ENCODE data around the gene AHI1.

Gene AHI1

GRCh38 chr6:135481783-135482369 lies 15.7 kb downstream of the AHI1 start:
- DNase-seq (ENCODE audit: low spot score): no peak
- TF ChIP-seq, protein P1, sequence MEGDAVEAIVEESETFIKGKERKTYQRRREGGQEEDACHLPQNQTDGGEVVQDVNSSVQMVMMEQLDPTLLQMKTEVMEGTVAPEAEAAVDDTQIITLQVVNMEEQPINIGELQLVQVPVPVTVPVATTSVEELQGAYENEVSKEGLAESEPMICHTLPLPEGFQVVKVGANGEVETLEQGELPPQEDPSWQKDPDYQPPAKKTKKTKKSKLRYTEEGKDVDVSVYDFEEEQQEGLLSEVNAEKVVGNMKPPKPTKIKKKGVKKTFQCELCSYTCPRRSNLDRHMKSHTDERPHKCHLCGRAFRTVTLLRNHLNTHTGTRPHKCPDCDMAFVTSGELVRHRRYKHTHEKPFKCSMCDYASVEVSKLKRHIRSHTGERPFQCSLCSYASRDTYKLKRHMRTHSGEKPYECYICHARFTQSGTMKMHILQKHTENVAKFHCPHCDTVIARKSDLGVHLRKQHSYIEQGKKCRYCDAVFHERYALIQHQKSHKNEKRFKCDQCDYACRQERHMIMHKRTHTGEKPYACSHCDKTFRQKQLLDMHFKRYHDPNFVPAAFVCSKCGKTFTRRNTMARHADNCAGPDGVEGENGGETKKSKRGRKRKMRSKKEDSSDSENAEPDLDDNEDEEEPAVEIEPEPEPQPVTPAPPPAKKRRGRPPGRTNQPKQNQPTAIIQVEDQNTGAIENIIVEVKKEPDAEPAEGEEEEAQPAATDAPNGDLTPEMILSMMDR (IDR thresholded peaks at IDR 0.05; ENCODE audit: borderline replicate concordance, control extremely low read depth, extremely low read depth, insufficient read depth, missing control alignments): no peak
- in situ Hi-C loops (cut with MboI; ENCODE audit: low sequenced_read_pairs, unreplicated experiment): no loop called here

DNA sequence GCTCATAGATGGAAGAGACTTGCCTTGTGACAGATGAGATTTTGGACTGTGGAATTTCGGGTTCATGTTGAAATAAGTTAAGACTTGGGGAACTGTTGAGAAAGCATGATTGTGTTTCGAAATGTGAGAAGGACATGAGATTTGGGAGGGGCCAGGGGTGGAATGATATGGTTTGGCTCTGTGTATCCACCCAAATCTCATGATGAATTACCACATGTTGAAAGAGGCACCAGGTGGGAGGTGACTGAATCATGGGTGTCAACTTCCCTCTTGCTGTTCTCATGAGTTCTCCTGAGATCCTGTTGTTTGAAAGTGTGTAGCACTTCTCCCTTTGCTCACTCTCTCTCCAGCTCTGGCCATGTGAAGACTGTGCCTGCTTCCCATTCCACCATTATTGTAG lies 17.9 kb downstream of the AHI1 start:
- in situ Hi-C loops (cut with MboI; ENCODE audit: low sequenced_read_pairs, unreplicated experiment): no loop called here
- no peak for DNase-seq (ENCODE audit: low spot score)
- TF ChIP-seq, protein P1 (IDR thresholded peaks at IDR 0.05; ENCODE audit: borderline replicate concordance, control extremely low read depth, extremely low read depth, insufficient read depth, missing control alignments): no peak

DNA sequence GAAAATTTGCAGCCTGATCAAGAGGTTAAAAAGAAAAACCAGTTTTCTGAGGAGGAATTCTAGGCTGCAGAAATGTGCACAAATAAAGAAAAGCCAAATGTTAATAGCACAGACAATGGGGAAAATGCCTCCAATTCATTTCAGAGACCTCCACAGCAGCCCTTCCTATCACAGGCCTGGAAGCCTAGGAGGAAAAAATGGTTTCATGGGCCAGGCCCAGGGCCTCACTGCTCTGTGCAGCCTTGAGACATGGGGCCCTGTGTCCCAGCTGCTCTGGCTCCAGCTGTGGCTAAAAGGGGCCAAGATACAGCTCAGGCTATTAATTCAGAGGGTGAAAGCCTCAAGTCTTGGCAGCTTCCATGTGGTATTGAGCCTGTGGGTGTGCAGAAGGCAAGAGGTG lies 18.9 kb downstream of the AHI1 start:
- in situ Hi-C loops (cut with MboI; ENCODE audit: low sequenced_read_pairs, unreplicated experiment): no loop called here
- TF ChIP-seq, protein P1 (IDR thresholded peaks at IDR 0.05; ENCODE audit: borderline replicate concordance, control extremely low read depth, extremely low read depth, insufficient read depth, missing control alignments): no peak
- DNase-seq (ENCODE audit: low spot score): no peak

DNA sequence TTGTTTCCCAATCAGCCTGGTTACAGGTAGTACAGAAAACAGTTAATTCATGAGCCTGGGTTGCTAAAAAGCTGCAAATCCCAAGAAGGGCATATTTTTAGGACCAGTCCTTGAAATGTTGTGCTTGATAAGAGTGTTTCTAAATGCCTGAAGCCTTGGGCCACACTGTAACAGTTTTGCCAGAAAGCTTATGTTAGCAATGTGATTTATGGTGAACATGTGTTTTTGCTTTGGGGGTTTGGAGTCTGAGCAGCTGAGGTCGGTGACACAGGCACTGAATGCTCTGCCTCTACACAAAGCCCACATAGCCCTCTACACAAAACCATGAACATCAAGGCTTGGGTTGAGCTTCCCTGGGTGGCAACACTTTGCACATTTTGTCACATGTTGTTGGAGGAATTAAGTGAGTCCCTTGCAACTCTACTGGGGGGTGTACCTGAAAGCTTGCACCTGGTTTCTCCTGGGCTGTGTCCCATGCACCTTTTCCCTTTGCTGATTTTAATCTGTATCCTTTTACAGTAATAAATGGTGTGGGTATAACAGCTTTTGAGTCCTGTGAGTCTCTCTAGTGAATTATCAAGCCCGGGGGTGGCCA lies 22.2 kb downstream of the AHI1 start:
- no peak for DNase-seq (ENCODE audit: low spot score)
- in situ Hi-C loops (cut with MboI; ENCODE audit: low sequenced_read_pairs, unreplicated experiment): no loop called here
- TF ChIP-seq, protein P1 (IDR thresholded peaks at IDR 0.05; ENCODE audit: borderline replicate concordance, control extremely low read depth, extremely low read depth, insufficient read depth, missing control alignments): no peak

DNA sequence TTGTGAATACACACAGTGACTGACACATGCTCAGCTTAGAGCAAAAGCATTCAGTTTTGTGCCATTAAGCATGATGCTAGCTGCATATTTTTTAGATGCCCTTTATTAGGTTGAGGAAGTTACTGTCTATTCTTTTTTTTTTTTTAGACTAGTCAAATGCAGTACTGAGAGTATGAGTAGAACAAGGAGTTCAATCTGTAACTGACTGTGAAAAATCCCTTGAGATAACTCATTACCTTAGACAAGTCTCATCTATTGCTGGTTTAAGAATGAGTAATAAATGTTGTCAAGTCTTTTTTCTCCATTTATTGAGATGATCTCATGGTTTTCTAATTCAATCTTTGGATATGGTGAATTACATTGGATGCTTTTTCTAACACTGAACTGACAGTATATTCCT lies 23.2 kb downstream of the AHI1 start:
- DNase-seq (ENCODE audit: low spot score): no peak
- TF ChIP-seq, protein P1 (IDR thresholded peaks at IDR 0.05; ENCODE audit: borderline replicate concordance, control extremely low read depth, extremely low read depth, insufficient read depth, missing control alignments): no peak
- in situ Hi-C loops (cut with MboI; ENCODE audit: low sequenced_read_pairs, unreplicated experiment): no loop called here

- TF ChIP-seq, protein P1 (IDR thresholded peaks at IDR 0.05; ENCODE audit: borderline replicate concordance, control extremely low read depth, extremely low read depth, insufficient read depth, missing control alignments): no peak
- no peak for DNase-seq (ENCODE audit: low spot score)
- in situ Hi-C loops (cut with MboI; ENCODE audit: low sequenced_read_pairs, unreplicated experiment): no loop called here
Observed at GRCh38 chr6:135465903-135466302, 31.6 kb downstream of the AHI1 start.
